GM19043 (cell line): ENCODE results near the gene XRCC2.
A peak's percentile ranks its signal among the peaks of the same experiment; 100 is the strongest.
"Not testable (repeated sequence)": the region's sequence is repeated elsewhere in the genome, so short reads cannot be mapped to it uniquely, and the experiment has no call there.

Experiments
- ATAC-seq: cut with Tn5 transposase; IDR thresholded peaks from one replicate; pipeline ENCODE4 v1.9.1; 2021; ENCODE audit warnings: low read depth; ENCODE audit not compliant: unreplicated experiment

XRCC2 gene

DNA sequence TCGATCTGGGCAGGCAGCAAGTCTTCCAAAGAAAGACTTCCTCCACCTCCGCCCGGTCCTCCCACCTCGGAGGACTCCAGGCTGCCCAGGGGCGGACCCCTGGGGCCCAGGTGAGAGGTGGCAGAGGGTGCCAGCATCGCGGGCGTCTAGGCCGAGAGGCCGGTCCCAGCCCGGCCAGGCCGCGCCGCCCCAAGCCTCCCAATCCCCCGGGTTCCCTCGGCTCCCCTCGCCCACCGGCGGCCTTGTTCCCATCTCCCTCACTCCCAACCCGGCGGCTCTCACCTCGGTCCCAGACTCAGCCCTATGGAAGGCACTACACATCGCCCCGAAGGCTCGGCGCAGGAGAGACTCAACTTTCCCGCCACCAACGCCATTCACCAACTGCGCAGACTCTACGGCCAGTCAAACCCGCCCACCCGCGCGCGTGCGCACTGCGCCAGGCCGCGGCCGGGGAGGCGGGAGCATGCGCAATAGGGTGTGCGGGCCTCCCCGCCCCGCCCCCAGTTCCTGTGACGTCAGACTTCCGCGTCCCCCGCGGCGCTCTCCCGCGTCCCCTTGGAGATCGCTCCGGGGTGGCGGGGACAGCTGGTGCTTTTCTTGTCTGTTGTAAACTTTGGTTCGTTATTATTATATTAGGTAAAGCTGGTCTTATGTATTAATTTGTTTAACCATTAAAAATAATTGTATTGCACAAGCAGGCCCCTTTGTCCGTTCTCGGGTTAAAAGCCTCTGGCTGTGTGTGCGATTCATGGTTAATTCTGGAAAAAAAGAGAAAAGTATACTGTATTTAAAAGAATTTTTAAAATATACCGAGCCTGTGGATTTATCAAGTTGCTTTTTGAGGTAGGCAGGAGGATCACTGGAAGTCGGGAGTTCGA, at the start of gene XRCC2:
XRCC2 (minus strand) TSS at position 383 of the 878 bp plus-strand sequence; CDS start at position 321, 62 bp downstream.
- ATAC-seq: peak; percentile 84

DNA sequence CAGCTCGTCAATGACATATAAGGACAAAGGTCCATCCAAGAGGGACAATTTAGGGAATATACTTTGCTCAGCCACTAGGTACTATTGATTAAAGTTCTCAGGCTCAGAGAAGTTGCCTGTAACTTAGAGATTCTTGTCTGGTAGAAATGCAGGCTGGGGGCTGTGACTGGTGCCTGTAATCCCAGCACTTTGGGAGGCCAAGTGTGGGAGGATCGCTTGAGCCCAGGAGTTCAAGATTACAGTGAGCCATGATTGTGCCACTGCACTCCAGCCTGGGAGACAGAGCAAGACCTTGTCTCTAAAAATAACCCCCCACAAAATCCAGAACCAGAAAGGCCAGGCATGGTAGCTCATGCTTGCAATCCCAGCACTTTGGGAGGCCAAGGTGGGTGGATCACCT, 47.4 kb upstream of the XRCC2 start:
- no peak for ATAC-seq

DNA sequence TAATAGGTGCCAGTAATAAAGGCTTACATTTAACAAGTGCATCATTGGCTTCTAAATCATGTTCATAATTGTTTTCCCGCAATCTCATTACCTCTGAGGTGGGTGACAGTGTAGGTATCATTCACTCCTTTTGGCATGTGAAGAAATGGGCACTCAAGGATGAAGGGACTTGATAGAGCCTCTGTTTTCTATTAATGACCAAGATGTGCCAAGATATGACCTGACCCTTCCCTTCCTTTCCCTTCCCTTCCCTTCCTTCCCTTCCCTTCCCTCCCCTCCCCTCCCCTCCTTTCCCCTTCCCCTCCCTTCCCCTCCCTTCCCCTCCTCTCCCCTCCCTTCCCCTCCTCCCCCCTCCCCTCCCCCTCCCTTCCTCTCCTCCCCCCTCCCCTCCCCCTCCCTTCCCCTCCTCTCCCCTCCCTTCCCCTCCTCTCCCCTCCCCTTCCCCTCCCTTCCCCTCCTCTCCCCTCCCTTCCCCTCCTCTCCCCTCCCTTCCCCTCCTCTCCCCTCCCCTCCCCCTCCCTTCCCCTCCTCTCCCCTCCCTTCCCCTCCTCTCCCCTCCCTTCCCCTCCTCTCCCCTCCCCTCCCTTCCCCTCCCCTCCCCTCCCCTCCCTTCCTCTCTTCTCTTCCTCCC, 36.6 kb upstream of the XRCC2 start:
- not testable (repeated sequence) for ATAC-seq

GRCh38 chr7:152711444-152711944, 35.6 kb upstream of the XRCC2 start:
- no peak for ATAC-seq

GRCh38 chr7:152710153-152710442, 34.2 kb upstream of the XRCC2 start:
- ATAC-seq: no peak

DNA sequence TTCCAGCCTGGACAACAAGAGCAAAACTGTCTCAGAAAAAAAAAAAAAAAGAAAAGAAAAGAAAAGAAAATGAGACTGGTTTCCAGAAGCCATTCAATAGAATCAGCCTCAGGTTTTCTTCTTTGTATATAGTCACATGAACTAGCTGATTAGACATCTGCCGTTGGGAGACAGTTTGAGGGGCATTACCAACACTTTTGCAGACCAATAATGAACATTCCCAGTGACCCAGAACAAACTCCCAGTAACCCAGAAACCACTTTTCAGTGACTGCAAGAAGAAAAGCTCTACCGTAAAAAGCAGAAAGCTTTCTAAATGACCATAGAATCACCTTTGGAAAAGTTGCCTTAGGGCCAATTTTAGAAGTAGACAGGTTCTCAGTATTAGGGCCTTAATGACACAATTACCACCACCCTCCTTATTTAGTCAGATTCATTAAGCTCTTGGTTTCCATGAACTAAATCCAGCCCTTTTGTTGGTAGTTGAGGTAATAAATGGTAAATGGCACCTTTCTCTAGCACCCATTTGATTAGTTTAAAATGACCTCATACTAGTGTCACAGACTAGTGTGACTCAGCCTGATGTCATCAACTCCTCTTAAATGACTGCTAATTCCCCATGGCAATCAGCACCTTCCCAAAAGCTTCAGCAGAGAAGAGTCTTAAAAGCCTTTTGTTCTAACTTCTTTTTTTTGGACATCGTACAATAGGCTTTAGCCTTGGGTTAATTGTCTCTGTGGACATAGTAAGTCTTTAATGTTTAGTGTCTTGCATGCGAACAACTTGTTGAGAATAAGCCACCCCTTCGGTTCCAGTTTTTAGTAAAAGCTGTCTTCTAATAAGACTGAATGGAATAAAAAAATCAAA, 33.6 kb upstream of the XRCC2 start:
- ATAC-seq: no peak

- ATAC-seq: no peak
Measured at GRCh38 chr7:152704796-152705384, 28.9 kb upstream of the XRCC2 start.

DNA sequence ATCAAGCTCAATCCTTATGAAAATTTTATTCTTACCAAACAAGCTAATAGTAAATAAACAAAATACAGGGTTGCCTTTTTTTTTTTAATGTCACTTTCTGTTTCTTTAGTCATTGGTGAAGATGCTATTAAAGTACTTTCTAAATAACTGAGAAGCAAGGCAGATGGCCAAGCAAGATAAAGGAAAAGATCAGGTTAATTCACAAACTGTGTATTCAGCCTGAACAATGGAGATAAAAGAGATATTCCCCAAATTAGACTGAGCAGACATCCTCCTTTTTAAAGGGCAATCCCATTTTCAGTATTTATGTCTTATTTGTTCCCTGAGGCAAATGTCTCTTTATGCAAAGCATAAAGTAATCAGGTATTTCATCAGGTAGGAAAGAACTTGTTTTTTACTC, 23.1 kb upstream of the XRCC2 start:
- ATAC-seq: no peak

GRCh38 chr7:152697268-152697974, 21.5 kb upstream of the XRCC2 start:
- not testable (repeated sequence) for ATAC-seq

DNA sequence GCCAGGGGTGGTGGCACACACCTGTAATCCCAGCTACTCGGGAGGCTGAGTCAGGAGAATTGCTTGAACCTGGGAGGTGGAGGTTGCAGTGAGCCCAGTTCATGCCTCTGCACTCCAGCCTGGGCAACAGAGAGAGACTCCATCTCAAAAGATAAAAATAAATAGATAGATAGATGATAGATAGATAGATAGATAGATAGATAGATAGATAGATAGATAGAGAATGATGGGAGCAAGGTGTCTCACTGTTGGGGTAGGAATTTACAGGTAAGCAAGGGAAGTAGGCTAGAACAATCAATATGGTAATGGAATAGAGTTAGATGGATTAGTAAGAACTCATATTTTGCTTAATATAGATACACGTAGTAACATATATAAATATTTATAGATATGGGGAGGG, 16.3 kb upstream of the XRCC2 start:
- not testable (repeated sequence) for ATAC-seq

- no peak for ATAC-seq
Measured at GRCh38 chr7:152683297-152683696, 7.4 kb upstream of the XRCC2 start.

DNA sequence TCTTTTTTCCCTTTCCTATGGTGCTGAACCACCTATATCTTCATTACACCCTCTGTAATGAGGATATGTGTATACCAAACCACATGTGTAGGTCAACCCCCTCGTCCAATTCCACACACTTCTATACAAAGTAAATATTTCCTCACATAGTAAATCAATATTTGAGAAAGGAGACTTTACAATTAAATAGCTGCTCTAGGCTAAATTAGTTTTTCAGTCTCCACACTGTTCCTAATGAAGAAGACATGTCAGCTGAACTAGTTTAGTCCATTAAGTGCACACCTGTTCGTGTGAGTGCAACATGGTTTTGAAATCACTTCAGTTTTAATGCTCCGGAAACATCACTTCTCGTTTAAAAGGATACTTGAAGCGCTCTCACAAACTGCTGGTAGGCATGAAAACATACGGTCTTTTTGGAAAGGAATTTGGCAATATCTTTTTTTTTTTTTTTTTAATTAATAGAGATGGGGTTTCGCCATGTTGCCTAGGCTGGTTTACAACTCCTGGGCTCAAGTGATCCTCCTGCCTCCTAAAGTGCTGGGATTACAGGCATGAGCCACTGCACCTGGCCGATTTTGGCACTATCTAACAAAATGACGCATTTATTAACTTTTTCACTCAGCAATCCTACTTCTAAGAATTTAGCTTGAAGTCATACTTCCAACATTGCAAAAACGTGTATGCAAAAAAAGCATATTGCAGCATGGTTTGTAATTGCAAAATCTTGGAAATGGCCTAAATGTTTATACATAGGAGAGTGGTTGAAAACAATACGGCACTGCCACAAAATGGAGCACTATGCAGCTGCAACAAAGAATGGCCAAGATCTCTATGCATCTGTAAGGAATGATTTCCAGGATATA, 2.1 kb upstream of the XRCC2 start:
- no peak for ATAC-seq

GRCh38 chr7:152674860-152675758, 832 bp downstream of the XRCC2 start:
- peak; percentile 26 for ATAC-seq

DNA sequence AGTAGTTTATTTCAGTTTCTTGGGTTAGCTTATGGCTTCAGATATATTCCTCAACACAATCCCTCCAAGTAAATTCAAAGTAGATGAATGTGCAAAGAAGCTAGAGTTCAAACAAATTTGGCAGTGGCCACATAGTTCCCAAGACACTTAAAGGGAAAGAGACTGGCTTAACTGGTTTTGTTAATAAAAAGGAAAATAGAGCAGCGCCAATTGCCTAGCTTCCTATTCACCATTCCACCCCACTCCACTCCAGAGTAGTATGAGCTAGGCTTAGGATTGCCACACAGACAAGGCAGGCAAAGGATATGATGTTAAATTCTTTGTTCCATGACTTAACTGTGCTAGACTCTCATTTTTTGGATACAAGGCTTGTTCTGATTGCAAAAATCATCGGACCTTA, 2.0 kb downstream of the XRCC2 start:
- no peak for ATAC-seq

DNA sequence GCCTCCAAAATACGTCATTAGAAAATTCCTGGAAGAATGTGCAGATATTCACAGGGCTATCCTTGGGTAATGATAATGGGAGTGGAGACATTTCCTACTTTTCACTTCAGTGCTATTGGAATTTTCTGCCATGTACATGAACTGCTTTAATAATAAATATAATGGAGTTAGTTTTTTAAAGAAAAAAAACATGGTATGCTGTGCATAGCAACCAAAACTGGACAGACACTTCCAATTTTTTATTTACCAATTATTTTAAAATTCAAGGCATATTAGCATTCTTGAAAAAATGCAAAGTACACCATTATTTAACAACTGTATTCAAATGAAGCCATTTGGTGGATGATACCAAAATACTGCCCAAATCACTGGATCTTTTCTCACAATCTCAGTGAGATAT, 3.3 kb downstream of the XRCC2 start:
- ATAC-seq: no peak

GRCh38 chr7:152669758-152670157, 6.2 kb downstream of the XRCC2 start:
- ATAC-seq: no peak

GRCh38 chr7:152668975-152669374, 7.0 kb downstream of the XRCC2 start:
- no peak for ATAC-seq

- ATAC-seq: no peak
Measured at GRCh38 chr7:152667958-152668357, 8.0 kb downstream of the XRCC2 start.
